Mesendoderm (in vitro differentiated cells): ENCODE measurements around the gene DNAJB8.

Experiments used
- DNase-seq: peaks from one replicate; pipeline ENCODE4 v3.0.0; 2013
- H2AK5ac ChIP-seq: 2 replicates; pipeline ENCODE4 v1.6.1; 2013; ENCODE audit warnings: low read length, inconsistent platforms
- H2BK120ac ChIP-seq: 2 replicates; pipeline ENCODE4 v1.6.1; 2013; ENCODE audit warnings: low read depth, mild to moderate bottlenecking, low read length, moderate library complexity, mixed read lengths
- H2BK15ac ChIP-seq: replicated peaks from 2 replicates; pipeline ENCODE4 v1.6.1; 2013; ENCODE audit warnings: low read depth, mild to moderate bottlenecking, moderate library complexity
- H2BK5ac ChIP-seq: 2 replicates; pipeline ENCODE4 v1.6.1; 2013; ENCODE audit warnings: low read length, inconsistent platforms
- H3K18ac ChIP-seq: 2 replicates; pipeline ENCODE4 v1.6.1; 2013; ENCODE audit warnings: mild to moderate bottlenecking, low read length, mixed read lengths
- H3K23ac ChIP-seq: one replicate; pipeline ENCODE4 v1.6.1; 2013; ENCODE audit warnings: low read length
- H3K27ac ChIP-seq: 2 replicates; pipeline ENCODE4 v1.5.1; 2013; ENCODE audit warnings: low read depth, mild to moderate bottlenecking, inconsistent platforms, low read length, moderate library complexity
- H3K27me3 ChIP-seq: 2 replicates; pipeline ENCODE4 v1.6.1; 2013; ENCODE audit warnings: low read length, control low read depth, mild to moderate bottlenecking, inconsistent platforms; ENCODE audit not compliant: insufficient read depth, poor library complexity
- H3K36me3 ChIP-seq: 2 replicates; pipeline ENCODE4 v1.6.1; 2013; ENCODE audit warnings: low read length, inconsistent platforms; ENCODE audit not compliant: control insufficient read depth, insufficient read depth
- H3K4ac ChIP-seq: one replicate; pipeline ENCODE4 v1.6.1; 2013; ENCODE audit warnings: low read depth, mild to moderate bottlenecking, low read length, moderate library complexity
- H3K4me1 ChIP-seq: 2 replicates; pipeline ENCODE4 v1.6.1; 2013; ENCODE audit warnings: low read depth, low read length, inconsistent platforms; ENCODE audit not compliant: control insufficient read depth
- H3K4me2 ChIP-seq: 2 replicates; pipeline ENCODE4 v1.6.1; 2013; ENCODE audit warnings: low read length
- H3K4me3 ChIP-seq: 2 replicates; pipeline ENCODE4 v1.5.1; 2013; ENCODE audit warnings: mild to moderate bottlenecking, low read length
- H3K56ac ChIP-seq: one replicate; pipeline ENCODE4 v1.6.1; 2013; ENCODE audit warnings: low read length
- H3K79me1 ChIP-seq: 2 replicates; pipeline ENCODE4 v1.6.1; 2013; ENCODE audit warnings: low read length, inconsistent platforms
- H3K79me2 ChIP-seq: 2 replicates; pipeline ENCODE4 v1.6.1; 2013; ENCODE audit warnings: mild to moderate bottlenecking, low read length; ENCODE audit not compliant: control insufficient read depth, insufficient read depth
- H3K9ac ChIP-seq: 2 replicates; pipeline ENCODE4 v1.6.1; 2013; ENCODE audit warnings: low read length, inconsistent platforms
- H4K5ac ChIP-seq: one replicate; pipeline ENCODE4 v1.6.1; 2013; ENCODE audit warnings: low read length
- H4K8ac ChIP-seq: one replicate; pipeline ENCODE4 v1.6.1; 2013; ENCODE audit warnings: low read depth, mild to moderate bottlenecking, control low read depth, low read length, moderate library complexity
- WGBS: extraction: QIAGEN DNeasy Blood & Tissue Kit; methylation state at CpG from one replicate; pipeline ENCODE4 v1.1.7; 2013; ENCODE audit warnings: low lambda C conversion rate, missing lambda C conversion rate; ENCODE audit not compliant: insufficient coverage; ENCODE audit errors: extremely low coverage; 5-methylcytosine and 5-hydroxymethylcytosine counted together

The DNAJB8 gene

GRCh38 chr3:128480717-128481437, 14.2 kb upstream of the DNAJB8 start:
- Histone ChIP-seq H3K79me1 (no peaks in the 10 kb centered on the region), H3K18ac (no peak overlapping the region), H2AK5ac (no peak overlapping the region), H3K4me1 (peaks cover 13% of the 10 kb centered on the region), H2BK15ac (no peak overlapping the region), H3K36me3 (no peaks in the 10 kb centered on the region), H3K4me3 (no peak overlapping the region), H3K23ac (no peak overlapping the region), H3K56ac (no peak overlapping the region), H3K4ac (no peak overlapping the region), H2BK5ac (no peak overlapping the region), H3K27ac (no peak overlapping the region), H2BK120ac (no peak overlapping the region), H3K4me2 (no peak overlapping the region), H4K8ac (no peak overlapping the region), H3K9ac (no peak overlapping the region), H3K27me3 (peaks cover 33% of the 10 kb centered on the region), H4K5ac (no peak overlapping the region), H3K79me2 (no peaks in the 10 kb centered on the region)
- no peak for DNase-seq
- no CpG with 5 or more reads among the region's 27 CpGs for WGBS

GRCh38 chr3:128480278-128480677, 13.6 kb upstream of the DNAJB8 start:
- H3K27me3 ChIP-seq, result peaks cover 32% of the 10 kb centered on the region
- WGBS, result no CpG with 5 or more reads among the region's 11 CpGs
- H3K4me2 ChIP-seq, result no peak overlapping the region
- no peak overlapping the region for H3K18ac ChIP-seq
- no peak overlapping the region for H3K4ac ChIP-seq
- no peak overlapping the region for H2AK5ac ChIP-seq
- H3K9ac ChIP-seq, result no peak overlapping the region
- no peak overlapping the region for H3K23ac ChIP-seq
- H3K27ac ChIP-seq, result no peak overlapping the region
- H4K5ac ChIP-seq, result no peak overlapping the region
- H3K4me1 ChIP-seq, result peaks cover 13% of the 10 kb centered on the region
- no peaks in the 10 kb centered on the region for H3K36me3 ChIP-seq
- H3K79me2 ChIP-seq, result no peaks in the 10 kb centered on the region
- no peak overlapping the region for H2BK15ac ChIP-seq
- no peak for DNase-seq
- H2BK5ac ChIP-seq, result no peak overlapping the region
- no peaks in the 10 kb centered on the region for H3K79me1 ChIP-seq
- H4K8ac ChIP-seq, result no peak overlapping the region
- H3K56ac ChIP-seq, result no peak overlapping the region
- no peak overlapping the region for H3K4me3 ChIP-seq
- H2BK120ac ChIP-seq, result no peak overlapping the region

GRCh38 chr3:128479558-128480086, 12.9 kb upstream of the DNAJB8 start:
- peaks cover 32% of the 10 kb centered on the region for H3K27me3 ChIP-seq
- no peak overlapping the region for H2AK5ac ChIP-seq
- no peak overlapping the region for H4K8ac ChIP-seq
- H3K36me3 ChIP-seq, result no peaks in the 10 kb centered on the region
- H3K23ac ChIP-seq, result no peak overlapping the region
- H3K18ac ChIP-seq, result no peak overlapping the region
- no peak overlapping the region for H2BK15ac ChIP-seq
- peaks cover 13% of the 10 kb centered on the region for H3K4me1 ChIP-seq
- H3K79me1 ChIP-seq, result no peaks in the 10 kb centered on the region
- H3K4ac ChIP-seq, result no peak overlapping the region
- H3K4me3 ChIP-seq, result no peak overlapping the region
- WGBS, result no CpG with 5 or more reads among the region's 10 CpGs
- no peak overlapping the region for H3K9ac ChIP-seq
- no peak overlapping the region for H4K5ac ChIP-seq
- DNase-seq, result no peak
- no peak overlapping the region for H3K4me2 ChIP-seq
- no peak overlapping the region for H2BK5ac ChIP-seq
- H3K27ac ChIP-seq, result no peak overlapping the region
- H3K56ac ChIP-seq, result no peak overlapping the region
- H2BK120ac ChIP-seq, result no peak overlapping the region
- no peaks in the 10 kb centered on the region for H3K79me2 ChIP-seq

GRCh38 chr3:128478576-128479506, 12.2 kb upstream of the DNAJB8 start:
- no peak overlapping the region for H3K4me2 ChIP-seq
- H4K5ac ChIP-seq, result no peak overlapping the region
- peaks cover 10% of the 10 kb centered on the region for H3K4me1 ChIP-seq
- no peak overlapping the region for H2AK5ac ChIP-seq
- DNase-seq, result no peak
- H3K4ac ChIP-seq, result no peak overlapping the region
- WGBS, result no CpG with 5 or more reads among the region's 11 CpGs
- H3K9ac ChIP-seq, result no peak overlapping the region
- no peaks in the 10 kb centered on the region for H3K79me1 ChIP-seq
- H3K4me3 ChIP-seq, result no peak overlapping the region
- H3K56ac ChIP-seq, result no peak overlapping the region
- no peak overlapping the region for H2BK5ac ChIP-seq
- H3K18ac ChIP-seq, result no peak overlapping the region
- H3K27me3 ChIP-seq, result peaks cover 34% of the 10 kb centered on the region
- H3K36me3 ChIP-seq, result no peaks in the 10 kb centered on the region
- H2BK120ac ChIP-seq, result no peak overlapping the region
- H3K23ac ChIP-seq, result no peak overlapping the region
- no peaks in the 10 kb centered on the region for H3K79me2 ChIP-seq
- H2BK15ac ChIP-seq, result no peak overlapping the region
- no peak overlapping the region for H3K27ac ChIP-seq
- no peak overlapping the region for H4K8ac ChIP-seq

- Histone ChIP-seq H3K9ac (no peak overlapping the region), H2AK5ac (no peak overlapping the region), H2BK15ac (no peak overlapping the region), H2BK5ac (no peak overlapping the region), H4K8ac (no peak overlapping the region), H3K27me3 (peaks cover 39% of the 10 kb centered on the region), H3K23ac (no peak overlapping the region), H3K4me3 (no peak overlapping the region), H2BK120ac (no peak overlapping the region), H3K4me2 (no peak overlapping the region), H4K5ac (no peak overlapping the region), H3K79me2 (no peaks in the 10 kb centered on the region), H3K56ac (no peak overlapping the region), H3K4ac (no peak overlapping the region), H3K18ac (no peak overlapping the region), H3K36me3 (no peaks in the 10 kb centered on the region), H3K27ac (no peak overlapping the region), H3K4me1 (no peaks in the 10 kb centered on the region), H3K79me1 (no peaks in the 10 kb centered on the region)
- no peak for DNase-seq
- WGBS, result no CpG with 5 or more reads among the region's 5 CpGs
Measured at GRCh38 chr3:128476659-128477058, 10.0 kb upstream of the DNAJB8 start.
